OCI-LY7 (cell line): Measurements from ENCODE around the gene CNOT3. TPM values are rescaled to one million over a fixed set of nuclear protein-coding genes. Genes with fewer than 3 reads are reported as not detected.

Source experiments
- BruUV-seq: library from RNA; stranded (reverse); fragments of 400-500 nt; replicated peaks from 2 replicates; lab custom pipeline; 2021; lab: Mats Ljungman, UMichigan
- CTCF ChIA-PET: fragments of 300-600 bp; sonication (Branson Sonifier 250); formaldehyde crosslinking; loops from one replicate; lab custom pipeline; 2022; ENCODE audit warnings: antibody characterized with exemption; ENCODE audit not compliant: unreplicated experiment; lab: Charles Lee
- POLR2A ChIA-PET: fragments of 300-600 bp; sonication (Branson Sonifier 250); formaldehyde crosslinking; loops from one replicate; lab custom pipeline; 2022; ENCODE audit warnings: antibody characterized with exemption; lab: Charles Lee
- DNase-seq: peaks from one replicate; pipeline ENCODE4 v3.0.0-alpha.2; 2015; ENCODE audit warnings: low spot score
- H2AFZ ChIP-seq: fragments of 200-600 bp; sonication (generic), shearing (Covaris generic); 2 replicates; pipeline ENCODE4 v1.6.1; 2014; ENCODE audit warnings: mild to moderate bottlenecking, antibody characterized with exemption, low read length, moderate library complexity
- H3K27ac ChIP-seq: fragments of 200-600 bp; sonication (generic); 2 replicates; pipeline ENCODE4 v1.5.1; 2014; ENCODE audit warnings: mixed run types, low read depth, mild to moderate bottlenecking, moderate library complexity, low read length, inconsistent platforms; ENCODE audit not compliant: poor library complexity, severe bottlenecking
- H3K36me3 ChIP-seq: fragments of 200-600 bp; sonication (generic); 2 replicates; pipeline ENCODE4 v1.6.1; 2014; ENCODE audit warnings: mild to moderate bottlenecking, antibody characterized with exemption, low read length, moderate library complexity, mixed read lengths; ENCODE audit not compliant: insufficient read depth
- H3K4me1 ChIP-seq: fragments of 200-600 bp; sonication (generic); 2 replicates; pipeline ENCODE4 v1.5.1; 2014; ENCODE audit warnings: mild to moderate bottlenecking, low read length; ENCODE audit not compliant: insufficient read depth, poor library complexity, severe bottlenecking
- H3K4me2 ChIP-seq: fragments of 200-600 bp; sonication (generic); 2 replicates; pipeline ENCODE4 v1.6.1; 2014; ENCODE audit warnings: mild to moderate bottlenecking, low read length
- H3K4me3 ChIP-seq: fragments of 200-600 bp; sonication (generic); 2 replicates; pipeline ENCODE4 v1.5.1; 2014; ENCODE audit warnings: mild to moderate bottlenecking, low read depth, low read length; ENCODE audit not compliant: poor library complexity, severe bottlenecking
- H3K79me2 ChIP-seq: fragments of 200-600 bp; sonication (generic); 2 replicates; pipeline ENCODE4 v1.6.1; 2016; ENCODE audit warnings: low read depth, mild to moderate bottlenecking, low read length, moderate library complexity, mixed read lengths; ENCODE audit not compliant: insufficient read depth
- H3K9me2 ChIP-seq: fragments of 200-600 bp; sonication (generic); 2 replicates; pipeline ENCODE4 v1.6.1; 2016; ENCODE audit warnings: mild to moderate bottlenecking, low read length, mixed read lengths; ENCODE audit not compliant: insufficient read depth
- H3K9me3 ChIP-seq: fragments of 200-600 bp; sonication (generic); 2 replicates; pipeline ENCODE4 v1.6.1; 2014; ENCODE audit warnings: mild to moderate bottlenecking, mixed run types, low read length, mixed read lengths
- H4K20me1 ChIP-seq: fragments of 200-600 bp; sonication (generic); 2 replicates; pipeline ENCODE4 v1.6.1; 2014; ENCODE audit warnings: mild to moderate bottlenecking, antibody characterized with exemption, low read length, moderate library complexity, mixed read lengths; ENCODE audit not compliant: insufficient read depth
- CTCF ChIP-seq: fragments of 200-600 bp; sonication (generic); conservative IDR thresholded peaks from 2 replicates; pipeline ENCODE4 v1.5.1; 2014; ENCODE audit warnings: mild to moderate bottlenecking, antibody characterized with exemption, low read length, moderate library complexity, mixed read lengths
- EZH2phosphoT487 ChIP-seq: fragments of 200-600 bp; sonication (generic); IDR thresholded peaks from 2 replicates; pipeline ENCODE4 v1.6.1; 2018; ENCODE audit warnings: low read depth, borderline replicate concordance, mild to moderate bottlenecking, mixed run types, antibody characterized with exemption, low read length, moderate library complexity, mixed read lengths
- intact Hi-C: fragments of 100-400 bp; cut with micrococcal nuclease; formaldehyde crosslinking; loops from one replicate; pipeline ENCODE4 v1.10.0; 2022; ENCODE audit not compliant: unreplicated experiment
- total RNA-seq, 2 experiments: library from RNA; depleted of rRNA in 1 of 2; stranded (reverse); fragments of >200 nt in 1 of 2; shearing (Covaris generic) in 1 of 2; gene quantifications; 2 replicates each; pipeline ENCODE4 v1.2.3, GENCODE V29; 2014 to 2022

The CNOT3 gene
- total RNA-seq, 2 experiments from 2014 or later: 18.4 to 54.8 TPM

- Histone ChIP-seq H3K27ac (no peak overlapping the region), H3K36me3 (peaks cover 97% of the 10 kb centered on the region), H4K20me1 (no peaks in the 10 kb centered on the region), H3K4me1 (no peaks in the 10 kb centered on the region), H3K9me3 (no peaks in the 10 kb centered on the region), H3K4me3 (no peak overlapping the region), H3K9me2 (no peaks in the 10 kb centered on the region), H3K79me2 (peaks cover 4% of the 10 kb centered on the region; the same call in 1 of the 2 replicates), H2AFZ (no peak overlapping the region), H3K4me2 (no peak overlapping the region)
- no peak for TF ChIP-seq EZH2phosphoT487
- no peak for TF ChIP-seq CTCF
- ChIA-PET CTCF (no interaction called here), POLR2A (no interaction called here)
- intact Hi-C loops: no loop called here
- BruUV-seq: no TSS peak
- DNase-seq: no peak
Measured at GRCh38 chr19:54145541-54146158, 8.1 kb downstream of the CNOT3 start.

- POLR2A ChIA-PET: no interaction called here
- BruUV-seq: no TSS peak
- H3K4me2 ChIP-seq: no peak overlapping the region
- no peak for TF ChIP-seq EZH2phosphoT487
- TF ChIP-seq CTCF: no peak
- H3K4me1 ChIP-seq: no peaks in the 10 kb centered on the region
- CTCF ChIA-PET: no interaction called here
- H3K9me3 ChIP-seq: no peaks in the 10 kb centered on the region
- H3K79me2 ChIP-seq: no peaks in the 10 kb centered on the region
- H3K27ac ChIP-seq: no peak overlapping the region
- DNase-seq: no peak
- H2AFZ ChIP-seq: no peak overlapping the region
- H3K36me3 ChIP-seq: peaks cover 96% of the 10 kb centered on the region
- intact Hi-C loops: no loop called here
- H4K20me1 ChIP-seq: no peaks in the 10 kb centered on the region
- H3K4me3 ChIP-seq: no peak overlapping the region
- H3K9me2 ChIP-seq: no peaks in the 10 kb centered on the region
Measured at GRCh38 chr19:54147676-54148075, 10.1 kb downstream of the CNOT3 start.

- no peaks in the 10 kb centered on the region for H3K79me2 ChIP-seq
- no peak overlapping the region for H2AFZ ChIP-seq
- peaks cover 96% of the 10 kb centered on the region for H3K36me3 ChIP-seq
- no peak for DNase-seq
- POLR2A ChIA-PET: no interaction called here
- no peak overlapping the region for H3K27ac ChIP-seq
- H4K20me1 ChIP-seq: no peaks in the 10 kb centered on the region
- no peak for TF ChIP-seq CTCF
- no peak for TF ChIP-seq EZH2phosphoT487
- H3K9me3 ChIP-seq: no peaks in the 10 kb centered on the region
- H3K4me2 ChIP-seq: no peak overlapping the region
- H3K9me2 ChIP-seq: no peaks in the 10 kb centered on the region
- CTCF ChIA-PET: no interaction called here
- no TSS peak for BruUV-seq
- no peaks in the 10 kb centered on the region for H3K4me1 ChIP-seq
- no peak overlapping the region for H3K4me3 ChIP-seq
- intact Hi-C loops: no loop called here
Measured at GRCh38 chr19:54148158-54148557, 10.6 kb downstream of the CNOT3 start.
